Panc1 (cell line): Measurements from ENCODE around the gene ERBB3. TPM values are rescaled to one million over a fixed set of nuclear protein-coding genes. Genes with fewer than 3 reads are reported as not detected.

Source experiments
- ATAC-seq: fragments of 200-7000 bp; cut with Tn5 transposase; 2 replicates; pipeline ENCODE4 v1.9.1; 2020; ENCODE audit warnings: mild to moderate bottlenecking, moderate library complexity
- BruUV-seq: library from RNA; stranded (reverse); fragments of 400-500 nt; replicated peaks from 2 replicates; lab custom pipeline; 2021; lab: Mats Ljungman, UMichigan
- CTCF ChIA-PET: fragments of 300-600 bp; sonication (Branson Sonifier 250); formaldehyde crosslinking; loops from one replicate; lab custom pipeline; 2022; ENCODE audit warnings: antibody characterized with exemption; lab: Charles Lee
- POLR2A ChIA-PET: fragments of 300-600 bp; sonication (Branson Sonifier 250); formaldehyde crosslinking; loops from one replicate; lab custom pipeline; 2022; ENCODE audit warnings: antibody characterized with exemption; lab: Charles Lee
- DNase-seq: peaks from one replicate; pipeline ENCODE4 v3.0.0-alpha.2; 2010; ENCODE audit warnings: low read depth, low spot score
- H3K27ac ChIP-seq: 2 replicates; pipeline ENCODE4 v1.5.1; 2011; ENCODE audit warnings: mild to moderate bottlenecking, low read length, inconsistent platforms
- H3K27me3 ChIP-seq: fragments of 200-500 bp; sonication (Bioruptor generic); 2 replicates; pipeline ENCODE4 v1.6.0; 2014; ENCODE audit warnings: low read length, inconsistent platforms; ENCODE audit not compliant: control insufficient read depth, insufficient read depth
- H3K36me3 ChIP-seq: fragments of 200-500 bp; sonication (Bioruptor generic); 2 replicates; pipeline ENCODE4 v1.5.1; 2014; ENCODE audit warnings: inconsistent platforms, mild to moderate bottlenecking, low read length, moderate library complexity; ENCODE audit not compliant: control insufficient read depth, insufficient read depth
- H3K4me1 ChIP-seq: 2 replicates; pipeline ENCODE4 v1.5.1; 2011; ENCODE audit warnings: inconsistent platforms, mild to moderate bottlenecking, low read length, moderate library complexity; ENCODE audit not compliant: control insufficient read depth, insufficient read depth
- H3K4me3 ChIP-seq, 2 experiments: 2 replicates each; pipeline ENCODE4 v1.5.1; 2011 to 2012; ENCODE audit warnings: low read depth in 2 of 2, low read length in 2 of 2, mild to moderate bottlenecking in 2 of 2, inconsistent platforms in 1 of 2, moderate library complexity in 1 of 2
- H3K9me3 ChIP-seq: fragments of 200-500 bp; sonication (Bioruptor generic); 2 replicates; pipeline ENCODE4 v1.5.1; 2014; ENCODE audit warnings: low read depth, mild to moderate bottlenecking, inconsistent platforms, low read length, moderate library complexity; ENCODE audit not compliant: control insufficient read depth, insufficient read depth
- POLR2AphosphoS5 ChIP-seq: IDR thresholded peaks from 2 replicates; pipeline ENCODE4 v1.6.1; 2012; ENCODE audit warnings: mild to moderate bottlenecking, low read depth, low read length, moderate library complexity
- SIN3A ChIP-seq: IDR thresholded peaks from 2 replicates; pipeline ENCODE4 v1.6.1; 2012; ENCODE audit warnings: low read depth, mild to moderate bottlenecking, low read length, moderate library complexity, borderline replicate concordance; ENCODE audit not compliant: insufficient read depth
- TCF7L2 ChIP-seq: IDR thresholded peaks from 2 replicates; pipeline ENCODE4 v1.6.1; 2011; ENCODE audit warnings: mild to moderate bottlenecking, low read depth, low read length, inconsistent platforms
- in situ Hi-C: cut with HindIII; loops from 2 replicates; pipeline ENCODE4 v1.10.0; 2016; ENCODE audit warnings: low sequenced_read_pairs, low pct_unique_long_range_greater_than_20kb
- intact Hi-C: fragments of 100-400 bp; cut with micrococcal nuclease; formaldehyde crosslinking; loops from one replicate; pipeline ENCODE4 v1.10.0; 2022; ENCODE audit not compliant: unreplicated experiment
- total RNA-seq: library from RNA; stranded (reverse); gene quantifications from one replicate; pipeline ENCODE4 v1.2.1, GENCODE V29; 2021; ENCODE audit not compliant: unreplicated experiment
- TF ChIP-seq, protein P1 (sequence below): fragments of 450-650 bp; IDR thresholded peaks from 2 replicates; pipeline ENCODE4 v1.5.1; 2017; ENCODE audit warnings: mild to moderate bottlenecking
- TF ChIP-seq, protein P2 (sequence below), 2 experiments: IDR thresholded peaks; 2 replicates each; pipeline ENCODE4 v1.6.1; 2011 to 2012; ENCODE audit warnings: low read depth in 2 of 2, control low read depth in 1 of 2, low read length in 1 of 2, mild to moderate bottlenecking in 1 of 2, moderate library complexity in 1 of 2; ENCODE audit not compliant: insufficient read depth in 1 of 2

ERBB3 gene
- total RNA-seq, 1 experiment from 2014 or later = 0.90 TPM

- POLR2A ChIA-PET = no interaction called here
- DNase-seq (no peak), ATAC-seq (no peak)
- Histone ChIP-seq H3K4me3 (no peak overlapping the region), H3K36me3 (peaks cover 7% of the 10 kb centered on the region), H3K9me3 (no peaks in the 10 kb centered on the region), H3K27me3 (no peaks in the 10 kb centered on the region), H3K4me1 (0 out of 2 replicates have a peak, but pooled peaks cover 2% of the 10 kb centered on the region), H3K27ac (no peak overlapping the region)
- intact Hi-C loops (no loop called here), in situ Hi-C loops (no loop called here)
- no peak for TF ChIP-seq TCF7L2
- TF ChIP-seq, protein P1, sequence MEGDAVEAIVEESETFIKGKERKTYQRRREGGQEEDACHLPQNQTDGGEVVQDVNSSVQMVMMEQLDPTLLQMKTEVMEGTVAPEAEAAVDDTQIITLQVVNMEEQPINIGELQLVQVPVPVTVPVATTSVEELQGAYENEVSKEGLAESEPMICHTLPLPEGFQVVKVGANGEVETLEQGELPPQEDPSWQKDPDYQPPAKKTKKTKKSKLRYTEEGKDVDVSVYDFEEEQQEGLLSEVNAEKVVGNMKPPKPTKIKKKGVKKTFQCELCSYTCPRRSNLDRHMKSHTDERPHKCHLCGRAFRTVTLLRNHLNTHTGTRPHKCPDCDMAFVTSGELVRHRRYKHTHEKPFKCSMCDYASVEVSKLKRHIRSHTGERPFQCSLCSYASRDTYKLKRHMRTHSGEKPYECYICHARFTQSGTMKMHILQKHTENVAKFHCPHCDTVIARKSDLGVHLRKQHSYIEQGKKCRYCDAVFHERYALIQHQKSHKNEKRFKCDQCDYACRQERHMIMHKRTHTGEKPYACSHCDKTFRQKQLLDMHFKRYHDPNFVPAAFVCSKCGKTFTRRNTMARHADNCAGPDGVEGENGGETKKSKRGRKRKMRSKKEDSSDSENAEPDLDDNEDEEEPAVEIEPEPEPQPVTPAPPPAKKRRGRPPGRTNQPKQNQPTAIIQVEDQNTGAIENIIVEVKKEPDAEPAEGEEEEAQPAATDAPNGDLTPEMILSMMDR = no peak
- CTCF ChIA-PET = no interaction called here
- BruUV-seq = no TSS peak
Measured at GRCh38 chr12:56038022-56038655, 41.8 kb upstream of the ERBB3 start.

GRCh38 chr12:56040151-56040550 lies 39.8 kb upstream of the ERBB3 start:
- DNase-seq = no peak
- ChIA-PET POLR2A (no interaction called here), CTCF (interaction anchor here (0.6 to 0.8 kb wide), 4 partner anchors 43 to 293 kb away, joined by 3 to 7 read pairs (median 4); partner anchors contain the start of genes DNAJC14 and SUOX)
- Histone ChIP-seq H3K4me1 (0 out of 2 replicates have a peak, but pooled peaks cover 6% of the 10 kb centered on the region), H3K4me3 (no peak overlapping the region), H3K27me3 (no peaks in the 10 kb centered on the region), H3K9me3 (no peaks in the 10 kb centered on the region), H3K36me3 (peaks cover 23% of the 10 kb centered on the region), H3K27ac (no peak overlapping the region)
- BruUV-seq = no TSS peak
- ATAC-seq = no peak
- in situ Hi-C loops (no loop called here), intact Hi-C loops (loop anchor here (5.0 to 10.0 kb wide), 2 partner anchors 43 to 75 kb away; partner anchors contain the start of genes RPL41, SUOX and ZC3H10)
- TF ChIP-seq, protein P1 = no peak
- no peak for TF ChIP-seq TCF7L2
- TF ChIP-seq, protein P2, sequence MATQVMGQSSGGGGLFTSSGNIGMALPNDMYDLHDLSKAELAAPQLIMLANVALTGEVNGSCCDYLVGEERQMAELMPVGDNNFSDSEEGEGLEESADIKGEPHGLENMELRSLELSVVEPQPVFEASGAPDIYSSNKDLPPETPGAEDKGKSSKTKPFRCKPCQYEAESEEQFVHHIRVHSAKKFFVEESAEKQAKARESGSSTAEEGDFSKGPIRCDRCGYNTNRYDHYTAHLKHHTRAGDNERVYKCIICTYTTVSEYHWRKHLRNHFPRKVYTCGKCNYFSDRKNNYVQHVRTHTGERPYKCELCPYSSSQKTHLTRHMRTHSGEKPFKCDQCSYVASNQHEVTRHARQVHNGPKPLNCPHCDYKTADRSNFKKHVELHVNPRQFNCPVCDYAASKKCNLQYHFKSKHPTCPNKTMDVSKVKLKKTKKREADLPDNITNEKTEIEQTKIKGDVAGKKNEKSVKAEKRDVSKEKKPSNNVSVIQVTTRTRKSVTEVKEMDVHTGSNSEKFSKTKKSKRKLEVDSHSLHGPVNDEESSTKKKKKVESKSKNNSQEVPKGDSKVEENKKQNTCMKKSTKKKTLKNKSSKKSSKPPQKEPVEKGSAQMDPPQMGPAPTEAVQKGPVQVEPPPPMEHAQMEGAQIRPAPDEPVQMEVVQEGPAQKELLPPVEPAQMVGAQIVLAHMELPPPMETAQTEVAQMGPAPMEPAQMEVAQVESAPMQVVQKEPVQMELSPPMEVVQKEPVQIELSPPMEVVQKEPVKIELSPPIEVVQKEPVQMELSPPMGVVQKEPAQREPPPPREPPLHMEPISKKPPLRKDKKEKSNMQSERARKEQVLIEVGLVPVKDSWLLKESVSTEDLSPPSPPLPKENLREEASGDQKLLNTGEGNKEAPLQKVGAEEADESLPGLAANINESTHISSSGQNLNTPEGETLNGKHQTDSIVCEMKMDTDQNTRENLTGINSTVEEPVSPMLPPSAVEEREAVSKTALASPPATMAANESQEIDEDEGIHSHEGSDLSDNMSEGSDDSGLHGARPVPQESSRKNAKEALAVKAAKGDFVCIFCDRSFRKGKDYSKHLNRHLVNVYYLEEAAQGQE (IDR thresholded peaks at IDR 0.05; ENCODE audit: insufficient read depth in 1 of 2, low read depth in 2 of 2, low read length in 1 of 2) = no peak
- no peak for TF ChIP-seq POLR2AphosphoS5
- no peak for TF ChIP-seq SIN3A
